SK-N-SH (cell line): Measurements from ENCODE around the gene UPF3B. TPM values are rescaled to one million over a fixed set of nuclear protein-coding genes. Genes with fewer than 3 reads are reported as not detected.

ENCODE experiments used
- CTCF ChIA-PET: fragments of 300-600, 350-600 bp; formaldehyde crosslinking; extraction: SDS; loops from one replicate; lab custom pipeline; 2021; lab: Yijun Ruan, JAX
- POLR2A ChIA-PET: fragments of 350-600 bp; sonication (Branson Sonifier 250); formaldehyde crosslinking; extraction: SDS; loops from one replicate; lab custom pipeline; 2020; ENCODE audit warnings: antibody characterized with exemption, inconsistent platforms; lab: Yijun Ruan, JAX
- DNase-seq: peaks from one replicate; pipeline ENCODE4 v3.0.0; 2012
- H2AFZ ChIP-seq: fragments of 200-600 bp; sonication (generic); 2 replicates; pipeline ENCODE4 v1.8.1; 2016; ENCODE audit warnings: antibody characterized with exemption, mild to moderate bottlenecking, low read depth
- H3F3A ChIP-seq: fragments of 200-600 bp; sonication (generic); replicated peaks from 2 replicates; pipeline ENCODE3; 2016; ENCODE audit warnings: antibody characterized with exemption, mild to moderate bottlenecking; ENCODE audit not compliant: insufficient read depth
- H3K27ac ChIP-seq, 2 experiments: fragments of 200-500 bp in 1 of 2; fragments of 200-600 bp in 1 of 2; sonication (Bioruptor generic) in 1 of 2; sonication (generic), shearing (Covaris generic) in 1 of 2; 2 replicates each; pipeline versions ENCODE4 v1.5.1 to v1.6.1; 2014 to 2016; ENCODE audit warnings: low read depth in 2 of 2, inconsistent platforms in 1 of 2, low read length in 1 of 2, mild to moderate bottlenecking in 1 of 2, mixed read lengths in 1 of 2
- H3K27me3 ChIP-seq: fragments of 200-600 bp; sonication (generic), shearing (Covaris generic); 2 replicates; pipeline ENCODE4 v1.6.1; 2016; ENCODE audit warnings: mixed run types; ENCODE audit not compliant: insufficient read depth
- H3K36me3 ChIP-seq, 2 experiments: fragments of 200-500 bp in 1 of 2; fragments of 200-600 bp in 1 of 2; sonication (Bioruptor generic) in 1 of 2; sonication (generic) in 1 of 2; replicated peaks in 1 of 2; 2 replicates each; pipeline versions ENCODE3 to v1.5.1; 2014 to 2016; ENCODE audit warnings: low read length in 1 of 2, mild to moderate bottlenecking in 1 of 2; ENCODE audit not compliant: insufficient read depth in 2 of 2, control insufficient read depth in 1 of 2
- H3K4me1 ChIP-seq, 2 experiments: fragments of 200-500 bp in 1 of 2; fragments of 200-600 bp in 1 of 2; sonication (Bioruptor generic) in 1 of 2; sonication (generic), shearing (Covaris generic) in 1 of 2; 2 replicates each; pipeline versions ENCODE4 v1.5.1 to v1.6.1; 2014 to 2016; ENCODE audit warnings: low read depth in 1 of 2, low read length in 1 of 2, mixed run types in 1 of 2; ENCODE audit not compliant: insufficient read depth in 2 of 2, control insufficient read depth in 1 of 2
- H3K4me2 ChIP-seq: fragments of 200-600 bp; sonication (generic), shearing (Covaris generic); 2 replicates; pipeline ENCODE4 v1.6.1; 2017; ENCODE audit warnings: mixed run types
- H3K4me3 ChIP-seq, 2 experiments: fragments of 200-500 bp in 1 of 2; fragments of 200-600 bp in 1 of 2; sonication (Bioruptor generic) in 1 of 2; sonication (generic), shearing (Covaris generic) in 1 of 2; 2 replicates each; pipeline versions ENCODE4 v1.5.1 to v1.8.1; 2014 to 2016; ENCODE audit warnings: low read depth in 2 of 2, inconsistent platforms in 1 of 2, low read length in 1 of 2, mild to moderate bottlenecking in 1 of 2, mixed read lengths in 1 of 2, moderate library complexity in 1 of 2
- H3K79me2 ChIP-seq: fragments of 200-600 bp; sonication (generic); 2 replicates; pipeline ENCODE4 v1.8.1; 2017; ENCODE audit warnings: mild to moderate bottlenecking; ENCODE audit not compliant: insufficient read depth
- H3K9ac ChIP-seq: fragments of 200-600 bp; sonication (generic); 2 replicates; pipeline ENCODE4 v1.6.1; 2017; ENCODE audit warnings: mixed run types
- H3K9me2 ChIP-seq: fragments of 200-600 bp; sonication (generic); 2 replicates; pipeline ENCODE4 v1.6.1; 2017; ENCODE audit warnings: mixed run types
- H3K9me3 ChIP-seq: fragments of 200-600 bp; sonication (generic); 2 replicates; pipeline ENCODE4 v1.6.1; 2017; ENCODE audit warnings: mixed run types, mild to moderate bottlenecking, moderate library complexity
- H4K20me1 ChIP-seq: fragments of 200-600 bp; sonication (generic); 2 replicates; pipeline ENCODE4 v1.6.1; 2017; ENCODE audit warnings: mild to moderate bottlenecking, mixed run types; ENCODE audit not compliant: insufficient read depth
- ELF1 ChIP-seq: IDR thresholded peaks from 2 replicates; pipeline ENCODE4 v1.4.0; 2012
- EP300 ChIP-seq, 2 experiments: IDR thresholded peaks; 2 replicates each; pipeline versions ENCODE4 v1.4.0 to v1.6.1; 2012; ENCODE audit warnings: borderline replicate concordance in 1 of 2, low read depth in 1 of 2, low read length in 1 of 2
- EZH2phosphoT487 ChIP-seq: fragments of 200-600 bp; sonication (generic); IDR thresholded peaks from 2 replicates; pipeline ENCODE4 v1.6.1; 2017; ENCODE audit warnings: low read depth, mixed run types, mild to moderate bottlenecking, antibody characterized with exemption, moderate library complexity, borderline replicate concordance
- FOSL2 ChIP-seq: IDR thresholded peaks from 2 replicates; pipeline ENCODE4 v1.4.0; 2012; ENCODE audit warnings: low read depth, mild to moderate bottlenecking, moderate library complexity, borderline replicate concordance
- FOXJ3 ChIP-seq: sonication (generic); formaldehyde crosslinking; IDR thresholded peaks from 2 replicates; pipeline ENCODE4 v1.5.1; 2020; ENCODE audit warnings: mild to moderate bottlenecking, missing genetic modification reagents
- IRF3 ChIP-seq: fragments of 150-350 bp; IDR thresholded peaks from 2 replicates; pipeline ENCODE4 v1.6.1; 2016; ENCODE audit warnings: mild to moderate bottlenecking, low read depth, low read length
- JUND ChIP-seq: IDR thresholded peaks from 2 replicates; pipeline ENCODE4 v1.4.0; 2012
- MAX ChIP-seq: IDR thresholded peaks from 2 replicates; pipeline ENCODE4 v1.4.0; 2012; ENCODE audit warnings: low read depth
- MEF2A ChIP-seq: IDR thresholded peaks from 2 replicates; pipeline ENCODE4 v1.4.0; 2012; ENCODE audit warnings: low read depth, borderline replicate concordance
- MXI1 ChIP-seq: IDR thresholded peaks from 2 replicates; pipeline ENCODE4 v1.6.1; 2012; ENCODE audit warnings: mild to moderate bottlenecking, low read depth, low read length, improper control_type of control experiment
- PBX3 ChIP-seq: IDR thresholded peaks from 2 replicates; pipeline ENCODE4; 2012
- RAD21 ChIP-seq: IDR thresholded peaks from 2 replicates; pipeline ENCODE4 v1.6.1; 2012; ENCODE audit warnings: mild to moderate bottlenecking, low read length
- RCOR1 ChIP-seq: fragments of 150-350 bp; IDR thresholded peaks from 2 replicates; pipeline ENCODE4 v1.6.1; 2017; ENCODE audit warnings: antibody characterized with exemption, low read length
- REST ChIP-seq: IDR thresholded peaks from 2 replicates; pipeline ENCODE4 v1.6.1; 2012; ENCODE audit warnings: mild to moderate bottlenecking, low read depth, low read length, moderate library complexity
- RXRA ChIP-seq: IDR thresholded peaks from 2 replicates; pipeline ENCODE4 v1.4.0; 2012; ENCODE audit warnings: low read depth, mild to moderate bottlenecking, borderline replicate concordance
- SMC3 ChIP-seq: IDR thresholded peaks from 2 replicates; pipeline ENCODE4 v1.6.1; 2012; ENCODE audit warnings: low read depth, low read length, improper control_type of control experiment
- TCF12 ChIP-seq: IDR thresholded peaks from 2 replicates; pipeline ENCODE4 v1.4.0; 2012
- TEAD4 ChIP-seq: IDR thresholded peaks from 2 replicates; pipeline ENCODE4 v1.4.0; 2012; ENCODE audit warnings: mild to moderate bottlenecking, borderline replicate concordance; ENCODE audit not compliant: insufficient read depth
- USF1 ChIP-seq: IDR thresholded peaks from 2 replicates; pipeline ENCODE4 v1.4.0; 2012; ENCODE audit warnings: low read depth, borderline replicate concordance
- USF2 ChIP-seq: fragments of 150-350 bp; IDR thresholded peaks from 2 replicates; pipeline ENCODE4 v1.6.1; 2017; ENCODE audit warnings: antibody characterized with exemption, low read length, low read depth, borderline replicate concordance
- WGBS: methylation state at CpG from one replicate; pipeline ENCODE4 v1.1.6; 2017; ENCODE audit warnings: low lambda C conversion rate; 5-methylcytosine and 5-hydroxymethylcytosine counted together
- polyA plus RNA-seq, 3 experiments: library from polyadenylated mRNA; depleted of rRNA; stranded (reverse); fragments of >200 nt; gene quantifications; 2 replicates each; pipeline ENCODE4 v1.2.3, GENCODE V29; 2012

Gene UPF3B
- polyA plus RNA-seq, 1 of the 3 experiments (the other 2 are of a cell fraction) = 8.9 TPM

GRCh38 chrX:119880076-119880475 is 27.3 kb upstream of the UPF3B start:
- peaks cover 3 to 9% of the 10 kb centered on the region in 2 experiments for H3K36me3 ChIP-seq
- DNase-seq = no peak
- H3K4me1 ChIP-seq = no peaks in the 10 kb centered on the region; a peak in 1 of 4 replicates
- no peak for TF ChIP-seq PBX3
- no peaks in the 10 kb centered on the region for H3K9me3 ChIP-seq
- no peaks in the 10 kb centered on the region for H3K9me2 ChIP-seq
- peaks cover 3% of the 10 kb centered on the region for H3F3A ChIP-seq
- no peak overlapping the region for H2AFZ ChIP-seq
- ChIA-PET CTCF (interaction anchor here (0.9 to 2.5 kb wide), 7 partner anchors 10 to 197 kb away, joined by 3 to 7 read pairs (median 3); partner anchors contain the start of genes AKAP14 and UPF3B), POLR2A (no interaction called here)
- peaks cover 8% of the 10 kb centered on the region; the same call in 1 of the 2 replicates for H3K79me2 ChIP-seq
- H3K27me3 ChIP-seq = no peaks in the 10 kb centered on the region; the same call in 1 of the 2 replicates
- no peak overlapping the region for H3K27ac ChIP-seq
- no peaks in the 10 kb centered on the region for H4K20me1 ChIP-seq
- H3K9ac ChIP-seq = no peak overlapping the region
- H3K4me2 ChIP-seq = no peak overlapping the region
- WGBS = 39% methylated on average over 4 of the region's 5 CpGs
- no peak overlapping the region for H3K4me3 ChIP-seq

- Histone ChIP-seq H3K79me2 (peaks cover 17% of the 10 kb centered on the region; the same call in 1 of the 2 replicates), H4K20me1 (no peaks in the 10 kb centered on the region), H3K4me3 (no peak overlapping the region), H3K4me1 (no peaks in the 10 kb centered on the region; a peak in 1 of 4 replicates), H3K27ac (no peak overlapping the region), H2AFZ (no peak overlapping the region), H3K9me2 (no peaks in the 10 kb centered on the region), H3K9ac (no peak overlapping the region), H3K27me3 (no peaks in the 10 kb centered on the region; the same call in 1 of the 2 replicates), H3F3A (peaks cover 3% of the 10 kb centered on the region), H3K9me3 (no peaks in the 10 kb centered on the region), H3K4me2 (no peak overlapping the region), H3K36me3 (peaks cover 3 to 9% of the 10 kb centered on the region in 2 experiments)
- 42% methylated on average over 2 of the region's 2 CpGs for WGBS
- ChIA-PET POLR2A (no interaction called here), CTCF (interaction anchor here (0.6 to 2.5 kb wide), 3 partner anchors 9 to 94 kb away, joined by 3 to 7 read pairs (median 7); partner anchors contain the start of gene AKAP14)
- DNase-seq = no peak
- no peak for TF ChIP-seq MEF2A
- TF ChIP-seq EP300 (IDR thresholded peaks at IDR 0.05; ENCODE audit: borderline replicate concordance in 1 of 2, low read depth in 1 of 2, low read length in 1 of 2) = no peak
- no peak for TF ChIP-seq EZH2phosphoT487
- TF ChIP-seq MAX = no peak
- TF ChIP-seq RCOR1 = no peak
- TF ChIP-seq ELF1 = no peak
- TF ChIP-seq RXRA = no peak
- TF ChIP-seq USF1 = no peak
- TF ChIP-seq USF2 = no peak
- TF ChIP-seq IRF3 = no peak
- TF ChIP-seq TEAD4 = no peak
- no peak for TF ChIP-seq MXI1
- no peak for TF ChIP-seq TCF12
- no peak for TF ChIP-seq REST
- TF ChIP-seq JUND = no peak
- no peak for TF ChIP-seq RAD21
- no peak for TF ChIP-seq FOXJ3 (CRISPR knock-in tag)
- no peak for TF ChIP-seq FOSL2
- no peak for TF ChIP-seq SMC3
Measured at GRCh38 chrX:119878740-119879139, 26.0 kb upstream of the UPF3B start.
